Body of pancreas (tissue), 4 donors: ENCODE data around the gene NRIP3. TPM values are rescaled to one million over a fixed set of nuclear protein-coding genes. Genes with fewer than 3 reads are reported as not detected.
"Not testable (repeated sequence)": the region's sequence is repeated elsewhere in the genome, so short reads cannot be mapped to it uniquely, and the experiment has no call there.

ENCODE experiments used
- ATAC-seq: fragments of 150-250 bp; one replicate; pipeline ENCODE4 v1.9.1; 2016
- DNase-seq, 4 donors: peaks; one replicate each; pipeline ENCODE4 v3.0.0-alpha.2; 2019
- H3K27ac ChIP-seq, 4 donors: fragments of 200-600 bp; sonication (generic); 1 replicate in 3 of 4; 2 replicates in 1 of 4; pipeline versions ENCODE4 v1.5.1 to v1.6.1; 2016 to 2019; ENCODE audit warnings: mild to moderate bottlenecking in 1 of 4, mixed read lengths in 1 of 4, moderate library complexity in 1 of 4
- H3K27me3 ChIP-seq, 2 donors: fragments of 200-600 bp; sonication (generic); one replicate each; pipeline ENCODE4 v1.6.0; 2016; ENCODE audit warnings: mild to moderate bottlenecking in 1 of 2
- H3K36me3 ChIP-seq, 2 donors: fragments of 200-600 bp; sonication (generic); replicated peaks in 1 of 2; 2 replicates each; pipeline ENCODE4 v1.5.1; 2016; ENCODE audit warnings: low read depth in 2 of 2; ENCODE audit not compliant: insufficient read depth in 1 of 2
- H3K4me1 ChIP-seq: fragments of 200-600 bp; sonication (generic); one replicate; pipeline ENCODE4 v1.6.0; 2016
- H3K4me3 ChIP-seq, 2 donors: fragments of 200-600 bp; sonication (generic); 1 replicate in 1 of 2; 2 replicates in 1 of 2; pipeline ENCODE4 v1.5.1; 2016 to 2019
- H3K9me3 ChIP-seq, 3 donors: fragments of 200-600 bp; sonication (generic); 1 replicate in 2 of 3; 2 replicates in 1 of 3; pipeline ENCODE4 v1.5.1; 2016
- CTCF ChIP-seq, 7 experiments: fragments of 450-650 bp in 4 of 7; fragments of 200-600 bp in 3 of 7; sonication (generic) in 3 of 7; IDR thresholded peaks; one replicate each; pipeline ENCODE4 v1.5.1; 2016 to 2019; ENCODE audit warnings: antibody characterized with exemption in 7 of 7
- POLR2A ChIP-seq, 3 donors: fragments of 450-650 bp; IDR thresholded peaks; one replicate each; pipeline ENCODE4 v1.6.1; 2016; ENCODE audit warnings: antibody characterized with exemption in 3 of 3, mild to moderate bottlenecking in 2 of 3
- WGBS, 2 donors: methylation state at CpG; one replicate each; pipeline ENCODE4 v1.1.5; 2017; 5-methylcytosine and 5-hydroxymethylcytosine counted together
- intact Hi-C: fragments of 100-400 bp; cut with DNase I; formaldehyde crosslinking; loops from one replicate; pipeline ENCODE4 v1.15.1; 2023
- total RNA-seq, 2 donors: library from RNA; depleted of rRNA; stranded (reverse); fragments of >200 nt; gene quantifications; one replicate each; pipeline ENCODE4 v1.1.0, GENCODE V29; 2016

The NRIP3 gene
- total RNA-seq, 2 donors from 2014 or later, result 2.1 TPM; not detected in 1

GRCh38 chr11:8998017-8998416 is 5.8 kb downstream of the NRIP3 start:
- H3K4me3 ChIP-seq, result no peak overlapping the region
- no peak overlapping the region for H3K27ac ChIP-seq
- H3K36me3 ChIP-seq, result no peaks in the 10 kb centered on the region
- 72 to 84% methylated on average over 2 of the region's 2 CpGs for WGBS, 2 donors
- peaks cover 2% of the 10 kb centered on the region for H3K4me1 ChIP-seq
- intact Hi-C loops, result no loop called here
- no peaks in the 10 kb centered on the region for H3K9me3 ChIP-seq
- ATAC-seq (no peak), DNase-seq (no peak)
- TF ChIP-seq CTCF (IDR thresholded peaks at IDR 0.05) (no peak), POLR2A (IDR thresholded peaks at IDR 0.05) (no peak)
- peaks cover 0 to 15% of the 10 kb centered on the region in 2 donors for H3K27me3 ChIP-seq

GRCh38 chr11:8997451-8997850 is 6.3 kb downstream of the NRIP3 start:
- ATAC-seq, result no peak
- Histone ChIP-seq H3K36me3 (no peaks in the 10 kb centered on the region), H3K4me1 (no peaks in the 10 kb centered on the region), H3K27me3 (peaks cover 0 to 11% of the 10 kb centered on the region in 2 donors), H3K27ac (no peak overlapping the region), H3K4me3 (no peak overlapping the region), H3K9me3 (no peaks in the 10 kb centered on the region)
- intact Hi-C loops, result no loop called here
- TF ChIP-seq CTCF (IDR thresholded peaks at IDR 0.05), result no peak
- no peak for TF ChIP-seq POLR2A (IDR thresholded peaks at IDR 0.05)
- DNase-seq, result no peak
- WGBS, 2 donors, result 79 to 91% methylated on average over 3 of the region's 3 CpGs

GRCh38 chr11:8989453-8989852 is 14.3 kb downstream of the NRIP3 start:
- Histone ChIP-seq H3K27me3 (no peaks in the 10 kb centered on the region), H3K36me3 (no peaks in the 10 kb centered on the region), H3K4me1 (no peaks in the 10 kb centered on the region), H3K9me3 (no peaks in the 10 kb centered on the region), H3K27ac (no peak overlapping the region), H3K4me3 (no peak overlapping the region)
- 58 to 64% methylated on average over 1 of the region's 1 CpG for whole genome bisulfite sequencing, 2 donors
- TF ChIP-seq POLR2A (IDR thresholded peaks at IDR 0.05) (no peak), CTCF (IDR thresholded peaks at IDR 0.05) (no peak)
- no peak for ATAC-seq
- no peak for DNase-seq
- intact Hi-C loops, result no loop called here

GRCh38 chr11:8988329-8989234 is 15.2 kb downstream of the NRIP3 start:
- ATAC-seq (no peak), DNase-seq (no peak)
- TF ChIP-seq POLR2A (IDR thresholded peaks at IDR 0.05) (no peak), CTCF (IDR thresholded peaks at IDR 0.05) (no peak)
- Histone ChIP-seq H3K4me3 (no peak overlapping the region), H3K36me3 (no peaks in the 10 kb centered on the region), H3K9me3 (no peaks in the 10 kb centered on the region), H3K27me3 (no peaks in the 10 kb centered on the region), H3K4me1 (no peaks in the 10 kb centered on the region), H3K27ac (no peak overlapping the region)
- intact Hi-C loops, result no loop called here
- WGBS, 2 donors, result 57 to 73% methylated on average over 3 of the region's 3 CpGs

- intact Hi-C loops, result no loop called here
- Histone ChIP-seq H3K27me3 (no peaks in the 10 kb centered on the region), H3K36me3 (no peaks in the 10 kb centered on the region), H3K4me1 (no peaks in the 10 kb centered on the region), H3K27ac (no peak overlapping the region), H3K4me3 (no peak overlapping the region), H3K9me3 (no peaks in the 10 kb centered on the region)
- TF ChIP-seq CTCF (IDR thresholded peaks at IDR 0.05) (no peak), POLR2A (IDR thresholded peaks at IDR 0.05) (no peak)
- no peak for DNase-seq
- no peak for ATAC-seq
- 78 to 90% methylated on average over 2 of the region's 2 CpGs for WGBS, 2 donors
These were observed 16.4 kb downstream of the NRIP3 start for GRCh38 chr11:8987446-8987845.

- WGBS, 2 donors, result 85 to 87% methylated on average over 6 of the region's 6 CpGs
- H3K4me3 ChIP-seq, H3K4me1 ChIP-seq, DNase-seq, H3K9me3 ChIP-seq, ATAC-seq, H3K36me3 ChIP-seq, intact Hi-C loops, H3K27ac ChIP-seq, H3K27me3 ChIP-seq: not testable (repeated sequence)
These were observed 17.0 kb downstream of the NRIP3 start for GRCh38 chr11:8986772-8987171.
